IMR-90 (cell line): ENCODE results near the gene EMID1.

Experiments
- MAFK ChIP-seq: IDR thresholded peaks from 2 replicates; pipeline ENCODE4 v1.6.1; 2012; ENCODE audit warnings: low read depth, low read length, improper control_type of control experiment
- MXI1 ChIP-seq: IDR thresholded peaks from 2 replicates; pipeline ENCODE4 v1.6.1; 2012; ENCODE audit warnings: low read depth, mild to moderate bottlenecking, low read length, moderate library complexity, borderline replicate concordance
- POLR2A ChIP-seq: IDR thresholded peaks from 2 replicates; pipeline ENCODE4 v1.6.1; 2012; ENCODE audit warnings: mild to moderate bottlenecking, low read depth, low read length
- TF ChIP-seq, protein P1 (sequence below): conservative IDR thresholded peaks from 2 replicates; pipeline ENCODE4 v1.5.1; 2012; ENCODE audit warnings: mild to moderate bottlenecking, low read depth, low read length, improper control_type of control experiment
- TF ChIP-seq, protein P2 (sequence below): fragments of 150-350 bp; IDR thresholded peaks from 2 replicates; pipeline ENCODE4 v1.6.1; 2016; ENCODE audit warnings: low read depth, mild to moderate bottlenecking, low read length, moderate library complexity, borderline replicate concordance

DNA sequence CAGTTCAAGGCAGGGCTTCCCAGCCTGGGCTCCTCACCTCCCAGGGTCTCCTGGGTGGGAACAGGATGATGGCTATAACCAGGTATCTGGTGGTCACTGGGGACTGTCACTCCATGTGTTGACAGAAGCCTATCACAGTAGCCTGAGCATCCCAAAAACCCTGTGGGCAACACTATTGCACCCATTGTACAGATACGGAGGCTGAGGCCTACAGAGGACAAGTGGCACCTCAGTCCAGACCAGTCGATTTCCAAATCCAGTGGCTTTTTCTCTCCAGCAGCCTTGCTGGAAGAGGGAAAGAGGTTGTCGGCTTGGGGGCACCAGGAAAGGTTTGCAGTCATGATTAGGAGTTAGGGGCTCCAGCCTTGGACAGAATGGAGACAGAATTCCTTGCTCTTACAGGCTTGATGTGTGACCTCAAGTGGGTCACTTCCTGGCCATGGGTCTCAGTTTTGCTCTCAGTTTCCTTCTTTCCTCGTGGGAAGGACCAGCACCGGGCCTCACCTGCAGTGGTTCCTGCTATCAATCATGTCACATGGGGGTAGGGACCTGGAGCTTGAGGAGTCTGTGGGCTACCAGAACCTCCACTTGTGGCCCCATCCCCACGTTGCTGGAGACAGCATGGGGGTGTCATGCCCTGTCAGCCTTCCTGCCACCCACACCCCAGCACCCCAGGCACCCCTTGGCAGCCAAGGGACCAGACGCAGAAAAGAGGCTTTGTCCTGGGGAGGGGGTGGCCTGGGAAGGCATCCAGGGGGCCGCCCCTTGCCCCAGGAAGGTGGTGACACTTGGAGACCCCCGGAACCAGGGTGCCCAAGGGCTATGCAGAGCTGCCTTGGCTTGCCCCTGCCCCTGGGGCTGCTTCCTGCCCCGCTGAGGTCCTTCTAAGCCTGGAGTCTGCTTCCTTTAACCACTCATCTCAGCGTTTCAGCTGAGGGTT lies 2.1 kb downstream of the EMID1 start:
- TF ChIP-seq POLR2A = no peak
- TF ChIP-seq, protein P1, sequence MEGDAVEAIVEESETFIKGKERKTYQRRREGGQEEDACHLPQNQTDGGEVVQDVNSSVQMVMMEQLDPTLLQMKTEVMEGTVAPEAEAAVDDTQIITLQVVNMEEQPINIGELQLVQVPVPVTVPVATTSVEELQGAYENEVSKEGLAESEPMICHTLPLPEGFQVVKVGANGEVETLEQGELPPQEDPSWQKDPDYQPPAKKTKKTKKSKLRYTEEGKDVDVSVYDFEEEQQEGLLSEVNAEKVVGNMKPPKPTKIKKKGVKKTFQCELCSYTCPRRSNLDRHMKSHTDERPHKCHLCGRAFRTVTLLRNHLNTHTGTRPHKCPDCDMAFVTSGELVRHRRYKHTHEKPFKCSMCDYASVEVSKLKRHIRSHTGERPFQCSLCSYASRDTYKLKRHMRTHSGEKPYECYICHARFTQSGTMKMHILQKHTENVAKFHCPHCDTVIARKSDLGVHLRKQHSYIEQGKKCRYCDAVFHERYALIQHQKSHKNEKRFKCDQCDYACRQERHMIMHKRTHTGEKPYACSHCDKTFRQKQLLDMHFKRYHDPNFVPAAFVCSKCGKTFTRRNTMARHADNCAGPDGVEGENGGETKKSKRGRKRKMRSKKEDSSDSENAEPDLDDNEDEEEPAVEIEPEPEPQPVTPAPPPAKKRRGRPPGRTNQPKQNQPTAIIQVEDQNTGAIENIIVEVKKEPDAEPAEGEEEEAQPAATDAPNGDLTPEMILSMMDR = no peak
- no peak for TF ChIP-seq MXI1
- no peak for TF ChIP-seq MAFK
- TF ChIP-seq, protein P2, sequence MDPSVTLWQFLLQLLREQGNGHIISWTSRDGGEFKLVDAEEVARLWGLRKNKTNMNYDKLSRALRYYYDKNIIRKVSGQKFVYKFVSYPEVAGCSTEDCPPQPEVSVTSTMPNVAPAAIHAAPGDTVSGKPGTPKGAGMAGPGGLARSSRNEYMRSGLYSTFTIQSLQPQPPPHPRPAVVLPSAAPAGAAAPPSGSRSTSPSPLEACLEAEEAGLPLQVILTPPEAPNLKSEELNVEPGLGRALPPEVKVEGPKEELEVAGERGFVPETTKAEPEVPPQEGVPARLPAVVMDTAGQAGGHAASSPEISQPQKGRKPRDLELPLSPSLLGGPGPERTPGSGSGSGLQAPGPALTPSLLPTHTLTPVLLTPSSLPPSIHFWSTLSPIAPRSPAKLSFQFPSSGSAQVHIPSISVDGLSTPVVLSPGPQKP = no peak
